ENCODE data around the gene LRRC26. TPM values are rescaled to one million over a fixed set of nuclear protein-coding genes. Genes with fewer than 3 reads are reported as not detected.

The LRRC26 gene
- polyA plus RNA-seq, 3 donors = not detected

- H3K36me3 ChIP-seq (replicated peaks in 1 of 2; ENCODE audit: control insufficient read depth in 1 of 2, insufficient read depth in 2 of 2, low read length in 2 of 2) = no peaks in the 10 kb centered on the region
- intact Hi-C loops (cut with micrococcal nuclease) = no loop called here
- H3K27me3 ChIP-seq (ENCODE audit: control insufficient read depth in 2 of 2, insufficient read depth in 2 of 2, low read length in 2 of 2) = peaks cover 8 to 86% of the 10 kb centered on the region in 2 donors
- H3K4me3 ChIP-seq (replicated peaks in 1 of 3; ENCODE audit: low read depth in 2 of 3, low read length in 3 of 3) = peak overlapping the region in 2 of 3 experiments; percentile 7 to 44
- H3K9ac ChIP-seq (ENCODE audit: insufficient read depth, low read length, poor library complexity, severe bottlenecking) = no peak overlapping the region
- peak overlapping the region; percentile 48 to 84 for H3K4me3 Mint-ChIP-seq
- peaks cover 0 to 20% (median 5%) of the 10 kb centered on the region in 7 donors for H3K9me3 Mint-ChIP-seq
- no peak for DNase-seq
- 37% methylated on average over 22 of the region's 26 CpGs for WGBS (ENCODE audit: insufficient coverage)
- H3K79me2 ChIP-seq (ENCODE audit: insufficient read depth, low read length) = no peaks in the 10 kb centered on the region
- no peak overlapping the region for H3K27ac Mint-ChIP-seq
- H3K27me3 Mint-ChIP-seq (ENCODE audit: low read depth in 3 of 3) = peaks cover 64 to 97% (median 86%) of the 10 kb centered on the region in 3 donors
- peaks cover 6% of the 10 kb centered on the region for H3K4me1 Mint-ChIP-seq
- TF ChIP-seq CTCF (IDR thresholded peaks at IDR 0.05) = no peak
- H3K4me2 ChIP-seq (replicated peaks; ENCODE audit: extremely low read depth, low read length, poor library complexity, severe bottlenecking) = peak overlapping the region; percentile 58
- peaks cover 0 to 12% of the 10 kb centered on the region in 2 donors for H3K9me3 ChIP-seq (replicated peaks in 1 of 2; ENCODE audit: control insufficient read depth in 1 of 2, insufficient read depth in 1 of 2, low read length in 2 of 2)
- H4K20me1 ChIP-seq (ENCODE audit: insufficient read depth, low read length) = no peaks in the 10 kb centered on the region
- H3K27ac ChIP-seq (ENCODE audit: low read depth in 1 of 2, low read length in 2 of 2) = no peak overlapping the region
- H3K36me3 Mint-ChIP-seq = no peaks in the 10 kb centered on the region
- H2AFZ ChIP-seq (ENCODE audit: insufficient read depth, low read depth, low read length, poor library complexity, severe bottlenecking) = peak overlapping the region; percentile 46
- H3K4me1 ChIP-seq (ENCODE audit: control insufficient read depth in 1 of 2, insufficient read depth in 2 of 2, low read length in 2 of 2) = peaks cover 3 to 10% of the 10 kb centered on the region in 2 donors
Observed at GRCh38 chr9:137163365-137163715, 6.5 kb downstream of the LRRC26 start.

GRCh38 chr9:137162505-137163364, 7.1 kb downstream of the LRRC26 start:
- H3K27ac ChIP-seq (ENCODE audit: low read depth in 1 of 2, low read length in 2 of 2) = no peak overlapping the region
- H3K36me3 Mint-ChIP-seq = no peaks in the 10 kb centered on the region
- H3K4me2 ChIP-seq (replicated peaks; ENCODE audit: extremely low read depth, low read length, poor library complexity, severe bottlenecking) = peak overlapping the region; percentile 58
- no peaks in the 10 kb centered on the region for H4K20me1 ChIP-seq (ENCODE audit: insufficient read depth, low read length)
- H3K27me3 ChIP-seq (ENCODE audit: control insufficient read depth in 2 of 2, insufficient read depth in 2 of 2, low read length in 2 of 2) = peaks cover 8 to 92% of the 10 kb centered on the region in 2 donors
- H2AFZ ChIP-seq (ENCODE audit: insufficient read depth, low read depth, low read length, poor library complexity, severe bottlenecking) = peak overlapping the region; percentile 46
- H3K4me1 Mint-ChIP-seq = peaks cover 6% of the 10 kb centered on the region
- H3K4me3 Mint-ChIP-seq = peak overlapping the region; percentile 48 to 84
- TF ChIP-seq CTCF (IDR thresholded peaks at IDR 0.05) = no peak
- peak overlapping the region in 2 of 3 experiments; percentile 7 to 44 for H3K4me3 ChIP-seq (replicated peaks in 1 of 3; ENCODE audit: low read depth in 2 of 3, low read length in 3 of 3)
- 10% methylated on average over 70 of the region's 74 CpGs for WGBS (ENCODE audit: insufficient coverage)
- H3K4me1 ChIP-seq (ENCODE audit: control insufficient read depth in 1 of 2, insufficient read depth in 2 of 2, low read length in 2 of 2) = peaks cover 3 to 10% of the 10 kb centered on the region in 2 donors
- no peak overlapping the region for H3K27ac Mint-ChIP-seq
- peaks cover 0 to 12% of the 10 kb centered on the region in 2 donors for H3K9me3 ChIP-seq (replicated peaks in 1 of 2; ENCODE audit: control insufficient read depth in 1 of 2, insufficient read depth in 1 of 2, low read length in 2 of 2)
- peaks cover 70 to 97% (median 87%) of the 10 kb centered on the region in 3 donors for H3K27me3 Mint-ChIP-seq (ENCODE audit: low read depth in 3 of 3)
- H3K9me3 Mint-ChIP-seq = peaks cover 0 to 20% (median 5%) of the 10 kb centered on the region in 7 donors
- intact Hi-C loops (cut with micrococcal nuclease) = no loop called here
- H3K79me2 ChIP-seq (ENCODE audit: insufficient read depth, low read length) = no peaks in the 10 kb centered on the region
- DNase-seq = no peak
- H3K9ac ChIP-seq (ENCODE audit: insufficient read depth, low read length, poor library complexity, severe bottlenecking) = no peak overlapping the region
- no peaks in the 10 kb centered on the region for H3K36me3 ChIP-seq (replicated peaks in 1 of 2; ENCODE audit: control insufficient read depth in 1 of 2, insufficient read depth in 2 of 2, low read length in 2 of 2)
